NCI-H526 treated with DMSO at 0.1 percent for 48 hours (cell line): ENCODE measurements around the gene SNX5.
A peak's percentile ranks its signal among the peaks of the same experiment; 100 is the strongest.

ENCODE experiments used
- DNase-seq: peaks from one replicate; lab custom pipeline; 2025; lab: John Stamatoyannopoulos, UW

The SNX5 gene

GRCh38 chr20:17992847-17993513 lies 24.4 kb upstream of the SNX5 start:
- DNase-seq: peak; percentile 37

GRCh38 chr20:17992224-17992637 lies 23.6 kb upstream of the SNX5 start:
- DNase-seq: no peak

DNA sequence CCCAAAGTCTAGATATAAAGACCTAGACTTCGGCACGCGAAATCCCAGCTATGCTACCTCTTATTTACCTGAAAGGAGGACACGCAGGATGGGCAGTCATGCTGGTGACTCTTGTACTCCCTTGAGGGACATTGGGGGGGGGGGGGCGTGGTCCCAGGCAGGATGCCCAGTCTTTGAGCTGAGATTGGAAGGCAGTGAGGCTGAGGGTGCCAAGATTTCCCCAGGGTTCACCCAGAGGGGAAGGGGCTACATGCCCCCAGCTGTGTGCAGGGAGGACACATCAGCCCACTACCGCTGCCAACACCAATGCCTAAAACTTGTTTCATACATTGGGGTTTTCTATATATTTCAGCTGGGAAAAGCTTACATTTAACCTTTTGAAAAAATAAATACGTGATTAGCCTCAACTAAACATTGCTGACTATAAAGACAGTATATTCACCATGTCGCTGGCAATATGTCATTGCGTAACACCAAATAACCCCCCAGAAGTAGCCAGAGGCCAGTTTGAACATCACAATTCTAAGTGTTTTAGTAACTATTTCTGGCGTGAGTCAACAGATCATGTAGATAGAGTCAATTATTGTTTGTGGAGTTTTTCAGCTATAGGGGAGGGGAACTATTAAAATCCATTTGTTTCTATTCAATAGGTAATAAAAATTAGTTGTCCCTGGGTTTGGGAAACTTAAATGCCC lies 21.8 kb upstream of the SNX5 start:
- DNase-seq: no peak

DNA sequence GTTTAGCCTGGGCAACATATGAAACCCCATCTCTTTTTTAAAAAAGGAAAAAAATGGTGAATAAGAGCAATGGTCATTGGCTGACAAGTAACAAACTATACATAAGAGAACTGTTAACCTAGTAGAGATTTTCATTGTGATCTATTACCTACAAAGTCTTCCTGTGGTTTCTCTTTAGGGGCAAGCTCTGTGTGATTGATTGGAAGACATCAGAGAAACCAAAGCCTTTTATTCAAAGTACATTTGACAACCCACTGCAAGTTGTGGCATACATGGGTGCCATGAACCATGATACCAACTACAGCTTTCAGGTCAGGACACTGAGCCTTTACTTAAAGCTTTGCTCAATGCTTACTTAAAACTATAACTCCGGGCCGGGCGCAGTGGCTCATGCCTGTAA lies 19.4 kb upstream of the SNX5 start:
- no peak for DNase-seq

DNA sequence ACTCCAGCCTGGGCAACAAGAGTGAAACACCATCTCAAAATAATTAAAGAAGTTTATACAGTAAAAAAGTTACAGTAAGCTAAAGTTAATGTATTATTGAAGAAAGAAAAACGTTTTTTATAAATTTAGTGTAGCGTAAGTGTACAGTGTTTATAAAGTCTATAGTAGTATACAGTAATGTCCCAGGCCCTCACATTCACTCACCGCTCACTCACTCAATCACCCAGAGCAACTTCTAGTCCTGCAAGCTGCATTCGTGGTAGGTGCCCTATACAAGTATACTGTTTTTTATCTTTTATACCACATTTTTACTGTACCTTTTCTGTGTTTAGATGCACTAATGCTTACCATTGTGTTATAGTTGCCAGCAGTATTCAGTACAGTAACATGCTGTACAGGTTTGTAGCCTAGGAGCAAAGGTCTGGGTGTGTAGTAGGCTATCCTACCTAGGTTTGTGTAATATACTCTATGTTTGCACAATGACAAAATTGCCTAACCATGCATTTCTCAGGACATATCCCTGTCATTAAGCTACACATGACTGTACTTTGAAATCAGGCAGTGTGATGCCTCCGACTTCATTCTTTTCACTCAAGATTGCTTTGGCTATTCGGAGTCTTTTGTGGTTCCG lies 16.9 kb upstream of the SNX5 start:
- DNase-seq: no peak

DNA sequence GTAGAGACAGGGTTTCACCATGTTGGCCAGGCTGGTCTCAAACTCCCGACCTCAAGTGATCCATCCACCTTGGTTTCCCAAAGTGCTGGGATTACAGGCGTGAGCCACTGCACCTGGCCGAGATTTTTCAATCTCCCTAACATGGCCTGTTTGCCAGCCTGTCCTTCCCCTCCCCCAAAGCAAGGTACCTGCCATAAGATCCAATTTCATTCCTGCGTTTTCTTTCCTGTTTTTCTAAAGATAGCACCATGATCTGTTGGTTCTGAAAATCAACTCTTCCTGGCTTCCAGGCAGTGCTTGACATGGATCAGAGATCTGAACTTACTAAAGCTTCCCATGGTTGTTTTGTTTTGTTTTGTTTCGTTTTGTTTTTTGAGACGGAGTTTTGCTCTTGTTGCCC lies 7.7 kb upstream of the SNX5 start:
- no peak for DNase-seq

- DNase-seq: no peak
Observed at GRCh38 chr20:17972121-17972520, 3.5 kb upstream of the SNX5 start.

DNA sequence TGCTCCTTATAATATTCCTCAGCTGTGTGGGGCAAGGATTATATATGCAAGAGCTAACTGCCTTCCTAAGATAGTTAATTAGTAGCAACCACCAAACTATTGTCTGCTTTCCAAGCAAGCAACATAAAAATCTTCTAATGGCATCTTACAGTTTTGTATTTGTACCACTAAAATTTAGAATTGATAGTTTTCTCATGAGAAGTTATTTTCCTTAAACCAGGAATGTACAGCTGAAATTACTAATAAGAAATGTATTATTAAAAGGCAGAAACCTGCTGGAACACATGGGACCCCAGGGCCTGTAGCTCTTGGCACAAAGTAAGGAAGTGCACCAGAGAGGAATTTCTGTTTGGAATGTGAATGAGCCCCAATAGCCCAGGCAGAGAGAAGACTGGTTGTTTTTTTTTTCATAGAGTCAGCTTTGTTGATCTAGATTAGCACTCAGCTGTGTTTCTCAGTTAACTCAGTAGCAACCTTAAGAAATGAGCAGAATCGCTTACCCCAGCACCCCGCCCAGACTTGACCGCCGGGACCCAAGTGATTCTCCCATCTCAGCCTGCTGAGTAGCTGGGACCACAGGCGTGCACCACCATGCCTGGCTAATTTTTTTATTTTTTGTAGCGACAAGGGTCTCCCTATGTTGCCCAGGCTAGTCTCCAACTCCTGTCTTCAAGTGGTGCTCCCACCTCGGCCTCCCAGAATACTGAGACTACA lies 2.9 kb upstream of the SNX5 start:
- peak; percentile 18 for DNase-seq

- peak; percentile 56 for DNase-seq
Observed at GRCh38 chr20:17969884-17970409, 1.4 kb upstream of the SNX5 start.

GRCh38 chr20:17969278-17969883 lies 787 bp upstream of the SNX5 start:
- DNase-seq: peak; percentile 69

GRCh38 chr20:17967521-17968365 lies 851 bp downstream of the SNX5 start:
- peak; percentile 13 for DNase-seq

DNA sequence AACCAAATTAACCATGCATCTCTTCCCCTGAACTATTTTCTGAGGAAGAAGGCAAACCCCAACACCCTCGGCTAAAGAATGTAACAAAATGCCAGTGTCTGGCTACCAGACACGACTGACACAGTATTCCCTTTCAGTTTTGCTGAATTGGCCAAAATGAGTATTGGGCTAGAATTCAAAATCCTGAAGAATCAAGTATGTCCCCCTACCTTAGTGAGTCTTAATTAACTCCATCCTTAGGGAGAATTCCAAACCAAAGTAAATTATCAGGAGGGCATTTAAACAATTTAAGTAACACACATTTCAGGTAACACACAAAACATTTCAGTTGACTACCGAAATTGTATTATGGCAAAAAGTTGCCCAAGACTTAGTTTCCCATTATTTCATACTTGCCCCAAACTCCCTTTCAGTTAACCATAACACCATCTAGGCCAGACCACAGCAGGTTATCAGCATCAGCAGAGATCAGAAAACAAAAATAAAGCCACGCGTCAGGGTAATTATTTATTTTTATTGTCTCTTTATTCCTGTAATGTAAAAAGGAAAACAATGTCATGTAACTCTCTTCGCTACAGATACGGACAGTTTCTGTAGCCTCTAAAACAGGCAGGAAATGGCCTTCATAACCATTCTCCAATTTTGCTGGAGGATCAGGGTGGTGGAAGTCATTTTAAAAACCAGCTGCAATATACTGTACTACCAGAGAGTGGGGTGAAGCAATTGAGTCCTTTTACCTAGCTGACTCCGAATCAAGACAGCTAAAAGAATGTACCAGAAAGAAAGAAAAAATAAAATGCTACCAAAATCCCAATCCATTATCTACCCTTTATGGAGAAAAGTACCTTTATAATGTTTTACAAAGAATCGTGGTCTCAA lies 1.9 kb downstream of the SNX5 start:
- DNase-seq: peak; percentile 18

GRCh38 chr20:17965042-17965697 lies 3.4 kb downstream of the SNX5 start:
- no peak for DNase-seq

GRCh38 chr20:17964632-17965031 lies 4.0 kb downstream of the SNX5 start:
- DNase-seq: no peak

DNA sequence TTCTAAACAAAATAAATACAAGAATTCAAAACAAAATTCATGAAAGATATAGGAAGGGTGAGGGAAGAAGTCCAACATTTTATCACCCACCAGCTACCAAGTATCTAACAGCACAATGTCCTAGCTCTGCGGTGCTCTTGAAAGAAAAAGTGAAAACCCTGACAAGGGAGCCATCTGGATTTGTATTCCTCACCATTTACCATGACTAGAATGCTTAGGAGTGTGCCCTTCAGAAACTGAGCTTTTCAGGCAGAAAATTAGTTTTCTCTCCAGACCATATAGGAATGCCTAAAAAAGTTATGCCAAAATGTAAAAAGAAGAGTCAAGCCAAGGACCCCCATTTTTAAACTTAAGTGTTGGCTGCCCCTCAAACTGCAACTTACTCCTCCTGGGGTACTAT lies 4.5 kb downstream of the SNX5 start:
- no peak for DNase-seq

DNA sequence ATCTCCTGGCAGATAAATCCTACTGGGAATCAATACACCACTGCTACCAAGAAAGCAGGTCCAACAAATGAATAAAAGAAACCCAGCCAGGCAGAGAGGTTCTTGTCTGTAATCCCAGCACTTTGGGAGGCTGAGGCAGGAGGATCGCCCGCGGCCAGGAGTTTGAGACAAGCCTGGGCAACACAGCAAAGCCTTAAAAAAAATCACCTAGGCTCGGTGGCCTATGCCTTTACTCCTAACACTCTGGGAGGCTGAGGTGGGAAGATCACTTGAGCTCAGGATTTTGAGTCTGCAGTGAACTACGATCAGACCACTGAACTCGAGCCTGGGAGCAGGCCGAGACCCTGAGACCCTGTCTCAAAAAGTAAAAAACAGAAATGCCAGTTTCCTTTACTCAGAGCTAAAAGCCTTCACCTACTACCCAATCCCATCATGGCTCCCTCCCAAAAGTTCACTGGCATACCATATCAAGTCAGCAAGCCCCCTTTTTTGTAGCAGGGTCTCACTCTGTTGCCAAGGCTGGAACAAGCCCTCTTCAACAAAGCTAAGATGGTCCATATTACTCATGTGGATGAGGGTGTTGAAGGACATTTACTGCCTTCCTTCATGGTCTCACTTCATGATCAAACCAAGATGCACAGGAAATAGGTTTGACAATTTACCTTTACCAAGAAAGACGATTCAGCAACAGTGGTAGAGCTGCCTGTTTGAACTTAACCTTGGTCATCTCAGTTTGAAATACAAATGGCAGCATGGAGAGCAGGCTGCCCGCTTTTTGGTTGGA lies 5.3 kb downstream of the SNX5 start:
- DNase-seq: no peak

GRCh38 chr20:17961587-17961940 lies 7.0 kb downstream of the SNX5 start:
- DNase-seq: no peak

GRCh38 chr20:17960927-17961586 lies 7.5 kb downstream of the SNX5 start:
- no peak for DNase-seq
